Measurements from ENCODE around the gene VPS37B.

The VPS37B gene

GRCh38 chr12:122870163-122870842 is 25.6 kb downstream of the VPS37B start:
- no peak overlapping the region for H3K27ac ChIP-seq (replicated peaks)
- TF ChIP-seq POLR2AphosphoS5 (IDR thresholded peaks at IDR 0.05; ENCODE audit: low read depth) (no peak), GABPA (IDR thresholded peaks at IDR 0.05; ENCODE audit: low read depth) (no peak), SPI1 (IDR thresholded peaks at IDR 0.05; ENCODE audit: borderline replicate concordance, low read depth) (no peak), CTCF (IDR thresholded peaks at IDR 0.05; ENCODE audit: insufficient read depth, low read length) (no peak), REST (IDR thresholded peaks at IDR 0.05; ENCODE audit: insufficient replicate concordance, low read depth) (no peak)
- no peak overlapping the region for H3K4me3 ChIP-seq (replicated peaks; ENCODE audit: insufficient read depth, low read length)
- no peaks in the 10 kb centered on the region for H3K27me3 ChIP-seq (ENCODE audit: insufficient read depth, poor library complexity, severe bottlenecking)
- no peak for DNase-seq (ENCODE audit: low read depth in 1 of 2, low spot score in 1 of 2)

- Histone ChIP-seq H3K27ac (replicated peaks) (no peak overlapping the region), H3K4me3 (replicated peaks; ENCODE audit: insufficient read depth, low read length) (no peak overlapping the region), H3K27me3 (ENCODE audit: insufficient read depth, poor library complexity, severe bottlenecking) (no peaks in the 10 kb centered on the region)
- no peak for TF ChIP-seq GABPA (IDR thresholded peaks at IDR 0.05; ENCODE audit: low read depth)
- TF ChIP-seq CTCF (IDR thresholded peaks at IDR 0.05; ENCODE audit: insufficient read depth, low read length), result no peak
- no peak for TF ChIP-seq SPI1 (IDR thresholded peaks at IDR 0.05; ENCODE audit: borderline replicate concordance, low read depth)
- no peak for TF ChIP-seq REST (IDR thresholded peaks at IDR 0.05; ENCODE audit: insufficient replicate concordance, low read depth)
- DNase-seq (ENCODE audit: low read depth in 1 of 2, low spot score in 1 of 2), result no peak
These were observed 26.5 kb downstream of the VPS37B start for GRCh38 chr12:122869207-122869973.

GRCh38 chr12:122868471-122869177 is 27.3 kb downstream of the VPS37B start:
- TF ChIP-seq GABPA (IDR thresholded peaks at IDR 0.05; ENCODE audit: low read depth), result no peak
- no peak for TF ChIP-seq SPI1 (IDR thresholded peaks at IDR 0.05; ENCODE audit: borderline replicate concordance, low read depth)
- TF ChIP-seq CTCF (IDR thresholded peaks at IDR 0.05; ENCODE audit: insufficient read depth, low read length), result no peak
- TF ChIP-seq POLR2AphosphoS5 (IDR thresholded peaks at IDR 0.05; ENCODE audit: low read depth), result no peak
- no peak for TF ChIP-seq REST (IDR thresholded peaks at IDR 0.05; ENCODE audit: insufficient replicate concordance, low read depth)
- Histone ChIP-seq H3K27me3 (ENCODE audit: insufficient read depth, poor library complexity, severe bottlenecking) (no peaks in the 10 kb centered on the region), H3K4me3 (replicated peaks; ENCODE audit: insufficient read depth, low read length) (no peak overlapping the region), H3K27ac (replicated peaks) (no peak overlapping the region)
- DNase-seq (ENCODE audit: low read depth in 1 of 2, low spot score in 1 of 2), result no peak
